Measurements from ENCODE around the gene TOPORS.

GRCh38 chr9:32516241-32516640 is 36.1 kb downstream of the TOPORS start:
- TF ChIP-seq CTCF (IDR thresholded peaks at IDR 0.05) (no peak), POLR2A (IDR thresholded peaks at IDR 0.05) (no peak)
